Activated naive CD4-positive, alpha-beta T cell (primary cell): ENCODE results near the gene TRIM71.
"Not testable (repeated sequence)": the region's sequence is repeated elsewhere in the genome, so short reads cannot be mapped to it uniquely, and the experiment has no call there.

Source experiments
- DNase-seq, 4 experiments: peaks; one replicate each; lab custom pipeline; 2025; lab: John Stamatoyannopoulos, UW

TRIM71 gene

GRCh38 chr3:32817558-32818228 is at the start of gene TRIM71:
Gene TRIM71, plus strand, starts transcription at chr3:32817997. Its CDS starts 84 bp downstream, at chr3:32818081.
- DNase-seq, result no peak

GRCh38 chr3:32778389-32778788 is 39.4 kb upstream of the TRIM71 start:
- DNase-seq, result no peak

DNA sequence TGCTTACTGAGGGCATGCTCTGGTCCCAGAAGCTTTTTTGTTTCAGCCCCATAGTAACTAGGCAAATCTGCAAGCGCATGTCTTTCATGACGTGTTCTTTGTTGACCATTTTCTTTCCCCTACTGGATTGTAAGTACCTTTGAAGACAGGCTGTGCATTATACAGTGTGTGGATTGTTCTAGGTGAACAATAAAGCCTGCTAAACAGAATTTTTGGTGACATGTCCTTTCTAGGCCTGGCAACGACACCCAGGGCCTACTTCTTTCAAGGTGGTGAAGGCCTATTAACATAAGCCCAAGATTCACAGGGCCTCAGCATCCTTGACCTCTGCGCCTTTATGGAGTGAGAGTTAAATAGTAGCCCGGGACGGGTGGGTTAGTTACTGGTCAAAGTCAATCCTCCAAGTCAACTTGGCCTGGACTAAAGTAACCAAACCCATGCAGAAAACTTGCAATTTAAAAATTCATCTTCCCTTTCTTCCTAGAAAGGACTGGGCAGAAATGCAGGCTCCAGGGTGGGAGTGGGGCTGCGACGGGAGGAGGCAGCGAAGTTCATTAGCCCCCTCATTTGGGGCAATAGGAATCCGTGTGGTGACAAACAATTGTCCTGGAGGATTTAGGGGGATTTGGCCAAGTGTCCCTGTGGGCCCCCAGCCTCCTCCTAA is 37.6 kb upstream of the TRIM71 start:
- DNase-seq, result no peak

- no peak for DNase-seq
These were observed 37.0 kb upstream of the TRIM71 start for GRCh38 chr3:32780735-32781210.

GRCh38 chr3:32781211-32781968 is 36.4 kb upstream of the TRIM71 start:
- peak; percentile 30 to 45 (median 34) for DNase-seq

DNA sequence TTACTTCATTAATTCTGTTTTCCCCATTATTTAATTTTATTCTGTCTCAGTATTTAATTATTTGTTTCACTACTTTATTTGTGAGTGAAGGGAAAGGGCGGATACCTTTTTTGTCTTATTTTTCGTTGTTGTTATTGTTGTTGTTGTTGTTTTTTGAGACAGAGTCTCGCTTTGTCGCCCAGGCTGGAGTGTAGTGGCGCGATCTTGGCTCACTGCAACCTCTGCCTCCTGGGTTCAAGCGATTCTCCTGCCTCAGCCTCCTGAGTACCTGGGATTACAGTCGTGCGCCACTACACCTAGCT is 35.9 kb upstream of the TRIM71 start:
- DNase-seq, result not testable (repeated sequence)

- DNase-seq, result no peak
These were observed 35.4 kb upstream of the TRIM71 start for GRCh38 chr3:32782407-32782806.

- DNase-seq, result no peak
These were observed 26.0 kb upstream of the TRIM71 start for GRCh38 chr3:32791833-32792232.

DNA sequence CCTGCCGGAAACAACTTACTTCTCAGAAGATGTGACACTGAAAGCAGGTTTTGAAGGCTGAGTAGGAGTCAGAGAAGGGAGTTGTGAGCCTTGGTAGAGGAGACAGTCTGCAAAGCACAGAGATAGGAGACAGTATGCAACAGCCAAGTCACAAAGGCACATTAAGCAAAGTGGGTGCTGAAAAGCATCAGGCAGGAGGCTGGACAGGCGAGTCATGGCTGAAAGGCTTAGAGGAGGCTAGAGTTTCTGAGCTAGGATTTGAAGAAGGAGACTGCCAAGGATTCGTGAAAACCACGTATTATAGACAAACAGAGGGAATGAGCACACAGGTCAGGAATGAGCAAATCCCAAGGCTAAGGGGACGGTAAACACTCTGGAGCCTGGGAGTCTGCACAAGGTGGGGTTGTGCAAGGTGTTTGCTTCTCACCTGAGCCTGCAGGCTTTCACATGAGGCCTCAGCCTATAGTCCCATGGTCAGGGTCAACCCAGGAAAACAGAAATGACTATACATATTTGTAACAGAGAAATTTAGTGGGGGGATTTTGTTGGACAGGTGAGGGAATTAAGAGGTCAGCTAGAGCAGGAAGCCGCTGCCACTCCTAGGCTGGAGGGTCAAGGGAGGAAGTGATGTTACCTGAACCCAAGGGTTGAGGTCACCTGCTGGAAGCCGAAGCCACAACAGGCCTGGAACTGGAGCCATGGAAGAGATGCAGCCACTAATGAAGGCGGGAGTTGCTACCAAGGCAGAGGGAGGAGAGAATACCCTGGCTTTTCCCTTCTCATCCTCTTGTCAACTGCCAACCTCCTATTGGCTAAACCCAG is 23.1 kb upstream of the TRIM71 start:
- no peak for DNase-seq

DNA sequence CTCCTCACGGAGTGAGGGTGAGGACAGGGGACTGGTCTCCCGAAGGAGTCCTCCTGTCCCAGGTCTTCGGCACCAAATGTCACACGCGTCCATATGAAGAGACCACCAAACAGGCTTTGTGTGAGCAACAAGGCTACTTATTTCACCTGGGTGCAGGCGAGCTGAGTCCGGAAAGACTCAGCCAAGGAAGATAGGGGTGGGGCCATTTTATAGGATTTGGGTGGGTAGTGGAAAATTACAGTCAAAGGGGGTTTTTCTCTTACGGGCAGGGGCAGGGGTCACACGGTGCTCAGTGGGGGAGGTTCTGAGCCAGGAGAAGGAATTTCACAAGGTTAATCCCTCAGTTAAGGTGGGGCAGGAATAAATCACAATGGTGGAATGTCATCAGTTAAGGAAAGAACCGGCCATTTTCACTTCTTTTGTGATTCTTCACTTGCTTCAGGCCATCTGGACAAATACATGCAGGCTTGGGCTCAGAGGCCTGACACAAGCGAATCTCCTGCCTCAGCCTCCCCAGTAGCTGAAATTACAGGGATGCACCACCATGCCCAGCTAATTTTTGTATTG is 21.3 kb upstream of the TRIM71 start:
- not testable (repeated sequence) for DNase-seq

- DNase-seq, result no peak
These were observed 20.0 kb upstream of the TRIM71 start for GRCh38 chr3:32797776-32798175.

DNA sequence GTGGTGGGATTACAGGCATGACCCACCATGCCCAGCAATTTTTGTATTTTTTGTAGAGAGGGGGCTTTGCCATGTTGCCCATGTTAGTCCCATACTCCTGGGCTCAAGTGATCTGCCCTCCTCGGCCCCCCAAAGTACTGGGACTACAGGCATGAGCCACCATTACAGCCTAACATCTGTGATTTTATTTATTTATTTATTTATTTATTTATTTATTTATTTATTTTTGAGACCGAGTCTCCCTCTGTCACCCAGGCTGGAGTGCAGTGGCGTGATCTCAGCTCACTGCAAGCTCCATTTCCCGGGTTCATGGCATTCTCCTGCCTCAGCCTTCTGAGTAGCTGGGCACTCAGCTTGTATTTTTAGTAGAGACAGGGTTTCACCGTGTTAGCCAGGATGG is 16.4 kb upstream of the TRIM71 start:
- not testable (repeated sequence) for DNase-seq

GRCh38 chr3:32813180-32813579 is 4.6 kb upstream of the TRIM71 start:
- DNase-seq, result no peak

DNA sequence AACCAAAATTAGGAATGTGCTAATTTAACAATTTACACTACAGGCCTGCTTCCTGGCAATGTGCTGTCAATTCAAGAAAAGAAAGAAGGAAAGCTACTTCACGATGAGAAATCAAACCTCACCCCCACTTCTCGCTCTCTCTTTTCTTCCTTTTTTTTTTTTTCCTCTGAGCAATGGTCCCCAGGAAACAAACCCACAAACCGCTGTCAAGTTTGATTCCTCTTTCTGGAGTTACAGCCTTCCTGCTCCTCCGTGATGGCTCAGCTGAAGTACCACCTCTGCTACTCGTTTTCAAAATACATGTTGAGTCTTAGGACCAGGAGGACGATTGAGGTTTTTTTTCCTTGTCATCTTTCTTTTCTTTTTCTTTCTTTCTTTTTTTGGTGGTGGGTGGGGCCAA is 3.4 kb upstream of the TRIM71 start:
- DNase-seq, result no peak

GRCh38 chr3:32815841-32816438 is 1.9 kb upstream of the TRIM71 start:
- DNase-seq, result no peak

DNA sequence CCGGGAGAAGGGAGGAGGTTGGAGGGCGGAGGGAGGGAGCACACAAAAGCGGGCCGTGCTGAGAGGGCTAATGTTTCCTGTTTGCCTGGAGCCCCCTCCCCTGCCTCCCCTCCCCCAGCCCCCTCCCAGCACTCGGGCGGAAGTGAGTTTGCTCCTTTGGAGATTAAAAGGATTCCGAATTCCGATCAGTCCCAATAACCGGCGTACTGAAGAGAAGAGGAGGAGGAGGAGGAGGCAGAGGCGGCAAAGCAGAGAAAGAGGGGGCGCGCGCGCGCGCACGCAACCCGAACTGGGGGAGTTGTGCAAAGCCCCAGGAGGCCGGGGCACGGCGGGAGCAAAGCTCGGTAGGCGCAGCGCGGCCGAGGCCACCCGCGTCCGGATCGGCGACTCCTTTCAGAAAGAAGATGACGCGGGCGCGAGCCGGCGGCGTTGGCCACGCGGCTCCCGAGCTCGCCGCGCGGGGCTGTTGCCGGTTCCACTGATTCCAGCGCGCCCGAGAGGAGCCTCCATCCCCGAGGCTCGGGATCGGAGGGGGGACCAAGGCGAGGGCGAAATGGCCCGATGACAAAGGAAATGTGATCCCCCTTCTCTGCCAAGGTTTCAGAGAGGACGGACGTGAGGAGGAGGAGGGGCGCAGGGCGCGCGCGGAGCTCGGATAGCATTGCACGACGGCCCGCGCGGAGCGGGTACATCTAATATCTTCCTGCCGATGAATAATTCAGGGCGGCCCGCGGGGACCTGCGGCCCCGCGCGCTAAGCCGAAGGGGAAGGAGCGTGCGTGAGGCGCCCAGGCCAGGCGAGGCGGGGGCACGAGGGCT is 1.1 kb upstream of the TRIM71 start:
- no peak for DNase-seq

DNA sequence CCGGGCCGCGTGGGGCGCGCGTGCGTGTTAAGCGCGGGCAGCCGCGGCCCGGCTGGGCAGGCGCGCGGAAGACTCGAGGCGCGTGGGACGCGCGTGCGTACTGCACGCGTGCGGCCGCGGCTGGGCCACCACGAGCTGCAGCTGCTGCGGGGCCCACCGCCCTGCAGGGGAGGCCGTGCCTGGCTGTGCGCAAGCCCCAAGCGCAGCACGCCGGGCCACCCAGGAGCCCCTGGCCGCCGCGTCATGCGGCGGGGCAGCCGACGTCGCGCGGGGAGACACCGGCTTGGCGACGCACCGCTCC is 590 bp upstream of the TRIM71 start:
- DNase-seq, result no peak

GRCh38 chr3:32818229-32818969 is 602 bp downstream of the TRIM71 start:
- no peak for DNase-seq

GRCh38 chr3:32818970-32819511 is 1.2 kb downstream of the TRIM71 start:
- no peak for DNase-seq
